GM18507 (cell line): ENCODE measurements around the gene C21orf91.

ENCODE experiments used
- DNase-seq: peaks from one replicate; pipeline ENCODE4 v3.0.0; 2011; ENCODE audit warnings: low read depth; ENCODE audit not compliant: insufficient read length; ENCODE audit errors: extremely low spot score
- FAIRE-seq: peaks from 2 replicates; lab custom pipeline; 2011; peaks lifted over from hg19 to GRCh38; lab: Jason Lieb, UNC

The C21orf91 gene

GRCh38 chr21:17742940-17743592, 76.1 kb downstream of the C21orf91 start:
- FAIRE-seq (no peak), DNase-seq (no peak)

- FAIRE-seq (no peak), DNase-seq (no peak)
Observed at GRCh38 chr21:17742181-17742580, 77.0 kb downstream of the C21orf91 start.
